Pons (tissue), 1 donor: ENCODE measurements around the gene OR9K2.
"Not testable (repeated sequence)": the region's sequence is repeated elsewhere in the genome, so short reads cannot be mapped to it uniquely, and the experiment has no call there.

Experiments used
- DNase-seq: peaks from one replicate; pipeline ENCODE4 v3.0.0-alpha.2; 2016; ENCODE audit warnings: low spot score

Gene OR9K2

GRCh38 chr12:55126106-55126505, at the start of gene OR9K2:
TSS of gene OR9K2 (plus strand) at chr12:55126406. CDS start at chr12:55129835, 3,429 bp downstream.
- DNase-seq = no peak

- no peak for DNase-seq
Observed at GRCh38 chr12:55092579-55092978, 33.6 kb upstream of the OR9K2 start.

GRCh38 chr12:55112378-55112875, 13.8 kb upstream of the OR9K2 start:
- no peak for DNase-seq

GRCh38 chr12:55116152-55116551, 10.1 kb upstream of the OR9K2 start:
- DNase-seq = no peak

- no peak for DNase-seq
Observed at GRCh38 chr12:55132816-55133215, 6.6 kb downstream of the OR9K2 start.

- DNase-seq = peak; percentile 67
Observed at GRCh38 chr12:55142669-55143565, 16.7 kb downstream of the OR9K2 start.

- no peak for DNase-seq
Observed at GRCh38 chr12:55143566-55143870, 17.3 kb downstream of the OR9K2 start.

- DNase-seq = not testable (repeated sequence)
Observed at GRCh38 chr12:55167010-55167640, 40.9 kb downstream of the OR9K2 start.

GRCh38 chr12:55171445-55171844, 45.2 kb downstream of the OR9K2 start:
- no peak for DNase-seq

GRCh38 chr12:55171846-55172245, 45.6 kb downstream of the OR9K2 start:
- DNase-seq = not testable (repeated sequence)

- DNase-seq = no peak
Observed at GRCh38 chr12:55172686-55173085, 46.5 kb downstream of the OR9K2 start.

- no peak for DNase-seq
Observed at GRCh38 chr12:55173456-55173855, 47.2 kb downstream of the OR9K2 start.
